Urinary bladder (tissue), 4 donors: Measurements from ENCODE around the gene MARCHF2. TPM values are rescaled to one million over a fixed set of nuclear protein-coding genes. Genes with fewer than 3 reads are reported as not detected.

Experiments
- DNase-seq: peaks from one replicate; pipeline ENCODE4 v3.0.0-alpha.2; 2015; ENCODE audit errors: extremely low spot score
- H3K27ac ChIP-seq: one replicate; pipeline ENCODE4 v1.5.1; 2013; ENCODE audit warnings: low read depth, mild to moderate bottlenecking, moderate library complexity
- H3K36me3 ChIP-seq: one replicate; pipeline ENCODE4 v1.6.1; 2013; ENCODE audit warnings: mild to moderate bottlenecking, moderate library complexity; ENCODE audit not compliant: insufficient read depth
- H3K4me1 ChIP-seq: one replicate; pipeline ENCODE4 v1.6.1; 2013; ENCODE audit warnings: mild to moderate bottlenecking, moderate library complexity; ENCODE audit not compliant: insufficient read depth
- H3K4me3 ChIP-seq: one replicate; pipeline ENCODE4 v1.5.1; 2013; ENCODE audit warnings: low read depth, low read length
- WGBS: extraction: QIAGEN DNeasy Blood & Tissue Kit; methylation state at CpG from one replicate; pipeline ENCODE4 v1.1.7; 2013; 5-methylcytosine and 5-hydroxymethylcytosine counted together
- polyA plus RNA-seq: library from polyadenylated mRNA; stranded (reverse); fragments of 200-250 nt; gene quantifications from one replicate; pipeline ENCODE4 v1.2.3, GENCODE V29; 2013
- total RNA-seq: library from RNA; depleted of rRNA; stranded (reverse); fragments of >200 nt; gene quantifications from one replicate; pipeline ENCODE4 v1.2.3, GENCODE V29; 2014
- donor health status: healthy with polysubstance abuse.
- donor health status: healthy.

The MARCHF2 gene
- total and polyA plus RNA-seq, 2 donors, result 38.8 to 98.2 TPM

DNA sequence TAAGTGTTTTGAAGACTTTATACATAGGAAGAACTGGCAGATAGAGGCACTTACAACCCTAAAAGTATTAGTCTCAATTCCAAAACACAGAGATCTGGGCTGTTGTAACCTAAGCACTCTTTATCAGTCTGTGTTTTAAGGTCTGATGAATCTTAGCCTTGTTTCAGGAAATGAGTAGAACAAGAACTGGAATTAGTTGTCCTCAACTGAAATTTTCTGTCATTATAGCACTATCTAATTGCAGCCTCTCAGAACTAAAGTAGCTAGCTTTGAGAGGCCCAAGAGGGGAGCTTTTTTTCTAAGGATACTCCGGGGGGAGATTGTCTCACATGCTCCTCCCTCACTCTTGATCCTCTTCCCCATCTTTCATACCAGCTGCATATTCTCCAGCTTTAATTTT lies 44.7 kb downstream of the MARCHF2 start:
- Histone ChIP-seq H3K4me3 (no peak overlapping the region), H3K36me3 (no peaks in the 10 kb centered on the region), H3K27ac (no peak overlapping the region), H3K4me1 (peaks cover 5% of the 10 kb centered on the region)
- DNase-seq, result no peak
- 31% methylated on average over 1 of the region's 1 CpG for WGBS

DNA sequence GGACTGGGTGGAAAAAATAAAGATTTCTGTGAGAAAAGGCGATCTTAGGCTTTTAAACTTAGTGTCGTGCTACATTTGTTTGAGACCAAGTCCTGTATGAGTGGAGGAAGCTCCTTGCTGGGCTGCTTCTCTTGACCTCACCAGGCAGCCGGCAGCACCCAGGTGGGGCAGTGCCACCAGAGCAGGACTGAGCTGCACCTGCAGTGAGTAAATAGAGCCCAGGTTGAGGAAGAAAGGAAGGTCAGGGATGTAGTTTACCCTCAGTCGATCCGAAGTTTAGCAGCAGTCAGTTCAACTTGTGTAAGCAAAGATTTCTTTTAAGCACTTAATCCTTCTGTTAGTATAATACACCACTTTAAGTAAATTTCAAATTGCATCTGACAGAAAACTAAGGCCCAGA lies 45.3 kb downstream of the MARCHF2 start:
- WGBS, result 38% methylated on average over 5 of the region's 5 CpGs
- H3K4me1 ChIP-seq, result peaks cover 2% of the 10 kb centered on the region

DNA sequence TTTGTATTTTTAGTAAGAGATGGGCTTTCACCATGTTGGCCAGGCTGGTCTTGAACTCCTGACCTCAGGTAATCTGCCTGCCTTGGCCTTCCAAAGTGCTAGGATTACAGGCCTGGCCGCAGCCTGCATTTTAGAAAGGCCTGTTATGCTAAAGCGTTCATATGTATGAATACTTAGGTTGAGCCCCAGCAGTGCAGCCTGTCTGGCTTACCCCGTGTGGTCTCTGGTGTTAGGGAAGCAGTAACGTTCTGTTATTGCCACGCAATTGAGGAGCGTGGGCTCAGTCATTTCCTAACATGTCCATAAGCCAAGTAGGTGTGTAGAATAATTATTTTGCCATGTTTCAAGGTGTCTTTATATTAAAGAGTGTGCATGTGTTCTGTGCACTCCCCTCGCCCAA lies 46.0 kb downstream of the MARCHF2 start:
- no peak for DNase-seq
- no peak overlapping the region for H3K27ac ChIP-seq
- no peaks in the 10 kb centered on the region for H3K36me3 ChIP-seq
- WGBS, result 62% methylated on average over 7 of the region's 7 CpGs
- H3K4me1 ChIP-seq, result peaks cover 2% of the 10 kb centered on the region
- H3K4me3 ChIP-seq, result no peak overlapping the region

More for the DNA sequence above, 45.3 kb downstream of the MARCHF2 start:
- Histone ChIP-seq H3K36me3 (no peaks in the 10 kb centered on the region), H3K4me3 (no peak overlapping the region), H3K27ac (no peak overlapping the region)
- DNase-seq, result no peak

DNA sequence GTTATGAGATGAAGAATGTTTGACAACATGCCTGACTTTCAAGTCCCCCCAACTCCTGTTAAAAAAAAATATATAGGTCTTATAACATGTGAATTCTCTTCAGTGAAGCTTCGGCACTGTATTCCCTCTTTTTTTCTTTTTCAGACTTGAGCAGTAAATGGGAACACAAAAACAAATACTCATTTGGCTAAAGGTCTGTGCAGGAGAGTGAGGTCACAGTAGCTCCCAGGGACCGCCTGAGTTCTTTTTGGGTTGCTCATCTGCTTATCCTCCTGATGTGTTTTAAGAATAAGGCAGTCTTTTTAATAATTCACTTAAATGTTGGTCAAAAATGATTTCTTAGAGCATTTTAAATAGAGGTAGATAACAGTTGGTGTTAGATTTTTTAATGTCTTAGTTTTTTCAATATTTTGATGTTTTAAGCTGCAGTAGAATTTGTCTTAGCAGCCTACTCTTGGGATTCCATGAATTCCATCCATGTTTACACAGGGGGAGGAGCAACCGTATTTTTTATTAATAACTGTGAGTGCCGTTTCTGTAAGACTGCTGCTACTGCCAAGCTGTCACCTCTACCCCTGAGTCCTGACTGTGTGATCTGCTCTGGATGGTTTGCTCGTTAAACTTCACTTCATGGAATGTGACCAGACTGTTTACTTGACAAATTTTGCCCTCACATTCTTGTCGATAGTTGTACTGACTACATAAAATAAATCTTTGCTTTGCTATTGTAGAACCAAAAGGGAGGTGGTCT lies 46.6 kb downstream of the MARCHF2 start:
- Histone ChIP-seq H3K27ac (no peak overlapping the region), H3K4me3 (no peak overlapping the region), H3K4me1 (peaks cover 2% of the 10 kb centered on the region), H3K36me3 (no peaks in the 10 kb centered on the region)
- WGBS, result 18% methylated on average over 6 of the region's 6 CpGs
- DNase-seq, result no peak

DNA sequence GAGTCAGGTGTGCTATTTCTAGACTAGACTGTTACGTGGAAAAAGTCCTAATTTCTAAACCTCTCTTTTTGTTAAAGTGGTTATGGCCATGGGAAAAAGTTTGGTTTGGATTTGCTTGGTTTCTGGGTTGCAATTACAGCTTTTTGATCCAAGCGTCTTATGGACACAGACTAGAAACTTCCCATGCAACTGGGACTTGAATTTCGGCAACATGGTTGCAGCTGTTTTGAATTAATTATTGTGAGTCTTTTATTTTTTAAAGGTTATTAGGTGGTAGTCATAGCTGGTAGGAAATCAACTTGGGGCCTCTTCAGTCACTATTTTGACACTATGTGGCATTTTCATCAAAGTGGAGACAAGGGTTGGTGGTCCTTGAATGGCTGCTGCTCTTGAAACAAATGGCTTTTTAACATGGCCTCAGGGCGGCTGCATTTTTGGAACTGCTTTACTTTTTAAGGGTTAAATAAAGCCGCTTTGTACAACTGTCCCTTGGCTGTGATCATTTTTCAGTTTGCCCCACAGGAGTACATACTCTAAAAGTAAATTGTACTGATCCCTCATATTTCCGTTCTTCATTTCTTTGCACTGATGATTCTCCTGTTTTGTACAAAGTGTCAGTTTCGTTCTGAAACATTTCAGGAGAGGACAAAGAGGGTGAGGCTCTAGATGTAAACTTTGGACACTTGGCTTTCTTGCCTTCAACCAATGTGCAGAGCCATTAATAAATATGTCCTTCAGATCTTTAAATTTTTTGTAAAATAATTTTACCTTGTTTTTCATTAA lies 47.6 kb downstream of the MARCHF2 start:
- DNase-seq, result no peak
- H3K4me3 ChIP-seq, result no peak overlapping the region
- no peaks in the 10 kb centered on the region for H3K36me3 ChIP-seq
- no peak overlapping the region for H3K27ac ChIP-seq
- 71% methylated on average over 7 of the region's 7 CpGs for WGBS
- peaks cover 2% of the 10 kb centered on the region for H3K4me1 ChIP-seq

DNA sequence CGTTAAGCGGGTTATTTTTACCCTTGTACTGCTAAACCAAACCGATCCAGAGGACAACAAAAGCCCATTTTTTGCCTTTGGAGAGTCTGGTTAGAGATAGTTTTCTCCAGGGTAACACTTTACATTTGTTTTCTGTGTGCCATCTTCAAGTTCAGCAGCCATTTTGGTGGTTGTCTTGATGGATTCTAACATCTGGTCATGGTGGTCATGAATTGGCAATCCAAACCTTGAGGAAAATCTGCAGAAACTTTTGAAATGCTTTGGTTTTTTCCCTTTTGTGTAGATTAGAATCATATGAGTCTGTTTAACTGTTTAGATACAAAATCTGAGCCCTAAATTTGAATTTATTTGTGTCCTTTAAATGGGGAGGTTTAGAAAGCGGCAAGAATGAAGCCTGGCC lies 48.3 kb downstream of the MARCHF2 start:
- Histone ChIP-seq H3K27ac (no peak overlapping the region), H3K4me3 (no peak overlapping the region), H3K4me1 (peaks cover 2% of the 10 kb centered on the region), H3K36me3 (no peaks in the 10 kb centered on the region)
- DNase-seq, result no peak
- WGBS, result 89% methylated on average over 4 of the region's 4 CpGs

DNA sequence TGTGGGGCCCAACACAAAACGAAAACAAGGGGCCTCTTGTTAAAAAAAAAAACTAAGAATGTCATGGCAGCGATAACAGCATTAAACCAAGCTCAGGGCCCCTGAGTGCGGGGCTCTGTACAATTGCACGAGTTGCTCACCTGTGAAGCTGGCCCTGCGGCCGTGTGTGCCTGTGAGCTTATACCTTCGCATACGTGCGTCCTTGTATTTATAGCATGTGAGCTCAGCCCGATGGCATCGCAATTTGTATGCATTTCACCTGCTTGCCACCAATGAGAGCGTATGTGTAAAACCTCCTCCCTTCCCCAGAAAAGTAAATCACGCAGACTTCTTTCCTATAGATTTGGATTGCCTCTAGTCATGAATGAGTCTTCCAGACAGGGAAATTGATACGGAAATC lies 48.8 kb downstream of the MARCHF2 start:
- DNase-seq, result no peak
- Histone ChIP-seq H3K27ac (no peak overlapping the region), H3K36me3 (no peaks in the 10 kb centered on the region), H3K4me3 (no peak overlapping the region), H3K4me1 (peaks cover 2% of the 10 kb centered on the region)
- WGBS, result 89% methylated on average over 14 of the region's 14 CpGs

DNA sequence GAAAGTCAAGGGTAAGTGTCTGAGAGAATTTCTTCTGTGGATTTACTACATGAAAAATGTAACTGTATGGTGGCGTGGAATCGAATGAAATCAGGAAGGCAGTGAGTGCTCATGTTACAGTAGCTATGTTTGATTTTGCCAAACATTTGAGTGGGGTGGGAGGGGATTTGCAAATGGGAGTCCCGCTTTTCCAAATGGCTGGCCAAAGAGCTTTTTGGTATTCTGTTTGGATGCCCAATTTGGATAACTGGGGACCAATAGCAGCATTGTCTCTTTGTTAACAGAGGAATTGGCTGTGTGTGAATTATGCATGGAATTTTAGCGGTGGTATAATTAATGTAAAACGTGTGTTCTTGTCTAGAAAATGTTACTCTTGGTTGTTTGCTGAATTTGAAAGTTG lies 49.5 kb downstream of the MARCHF2 start:
- WGBS, result 78% methylated on average over 5 of the region's 5 CpGs
- Histone ChIP-seq H3K4me1 (peaks cover 2% of the 10 kb centered on the region), H3K4me3 (no peak overlapping the region), H3K27ac (no peak overlapping the region), H3K36me3 (no peaks in the 10 kb centered on the region)
- DNase-seq, result no peak

DNA sequence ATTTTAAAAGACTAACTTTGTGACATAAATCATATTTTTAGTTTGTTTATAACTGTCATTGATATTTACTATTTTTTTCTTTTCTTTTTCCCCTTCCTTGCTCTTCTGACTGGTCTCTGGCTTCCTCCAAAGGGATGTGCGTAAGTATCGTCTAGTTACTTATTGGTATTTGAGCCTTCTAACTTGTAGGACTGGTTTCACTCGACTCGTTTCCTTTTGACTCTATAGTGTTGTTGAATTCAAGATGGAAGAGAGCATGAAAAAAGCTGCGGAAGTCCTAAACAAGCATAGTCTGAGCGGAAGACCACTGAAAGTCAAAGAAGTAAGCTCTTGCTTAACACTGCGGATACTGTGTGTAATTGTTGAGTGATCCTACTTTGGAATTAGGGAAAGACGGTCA lies 50.3 kb downstream of the MARCHF2 start:
- peak; percentile 59 for DNase-seq
- Histone ChIP-seq H3K36me3 (no peaks in the 10 kb centered on the region), H3K27ac (no peak overlapping the region), H3K4me1 (peaks cover 2% of the 10 kb centered on the region), H3K4me3 (no peak overlapping the region)
- 88% methylated on average over 8 of the region's 8 CpGs for WGBS

DNA sequence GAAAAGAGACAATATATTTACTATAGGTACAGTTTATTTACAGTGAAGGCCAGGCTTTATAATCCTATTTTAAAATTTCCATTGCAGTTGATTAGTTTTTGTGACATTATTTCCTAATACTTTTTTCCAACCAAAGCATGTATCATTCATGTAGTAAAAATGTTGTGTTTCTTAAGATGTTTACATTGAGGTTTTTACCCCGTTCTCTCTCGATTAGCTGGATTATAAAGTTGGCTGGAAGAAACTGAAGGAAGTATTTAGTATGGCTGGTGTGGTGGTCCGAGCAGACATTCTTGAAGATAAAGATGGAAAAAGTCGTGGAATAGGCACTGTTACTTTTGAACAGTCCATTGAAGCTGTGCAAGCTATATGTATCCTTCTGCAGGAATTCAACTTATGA lies 52.9 kb downstream of the MARCHF2 start:
- no peak overlapping the region for H3K27ac ChIP-seq
- H3K4me3 ChIP-seq, result no peak overlapping the region
- peaks cover 2% of the 10 kb centered on the region for H3K4me1 ChIP-seq
- H3K36me3 ChIP-seq, result peaks cover 5% of the 10 kb centered on the region
- DNase-seq, result no peak
- WGBS, result 60% methylated on average over 4 of the region's 4 CpGs

DNA sequence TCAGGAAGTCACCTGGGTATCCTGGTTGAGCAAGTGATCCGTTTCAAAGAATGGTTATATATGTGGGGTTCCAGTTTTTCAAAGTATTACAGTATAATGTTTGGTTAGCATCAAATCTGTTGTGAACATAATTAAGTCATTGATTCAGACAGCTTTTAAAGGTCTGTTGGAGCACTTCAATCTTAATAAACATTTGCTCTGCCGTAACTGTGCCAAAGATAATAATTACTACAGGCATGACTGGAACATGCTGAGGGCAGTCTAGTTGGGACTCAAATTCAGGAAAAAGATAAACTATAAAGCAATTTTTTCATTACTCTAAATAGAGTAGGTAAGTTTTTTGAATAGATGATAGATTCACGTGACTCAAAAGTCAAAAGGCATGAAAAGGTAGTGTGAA lies 55.0 kb downstream of the MARCHF2 start:
- 88% methylated on average over 3 of the region's 3 CpGs for WGBS
- no peaks in the 10 kb centered on the region for H3K4me1 ChIP-seq
- H3K27ac ChIP-seq, result no peak overlapping the region
- H3K4me3 ChIP-seq, result no peak overlapping the region
- peaks cover 6% of the 10 kb centered on the region for H3K36me3 ChIP-seq
- no peak for DNase-seq

DNA sequence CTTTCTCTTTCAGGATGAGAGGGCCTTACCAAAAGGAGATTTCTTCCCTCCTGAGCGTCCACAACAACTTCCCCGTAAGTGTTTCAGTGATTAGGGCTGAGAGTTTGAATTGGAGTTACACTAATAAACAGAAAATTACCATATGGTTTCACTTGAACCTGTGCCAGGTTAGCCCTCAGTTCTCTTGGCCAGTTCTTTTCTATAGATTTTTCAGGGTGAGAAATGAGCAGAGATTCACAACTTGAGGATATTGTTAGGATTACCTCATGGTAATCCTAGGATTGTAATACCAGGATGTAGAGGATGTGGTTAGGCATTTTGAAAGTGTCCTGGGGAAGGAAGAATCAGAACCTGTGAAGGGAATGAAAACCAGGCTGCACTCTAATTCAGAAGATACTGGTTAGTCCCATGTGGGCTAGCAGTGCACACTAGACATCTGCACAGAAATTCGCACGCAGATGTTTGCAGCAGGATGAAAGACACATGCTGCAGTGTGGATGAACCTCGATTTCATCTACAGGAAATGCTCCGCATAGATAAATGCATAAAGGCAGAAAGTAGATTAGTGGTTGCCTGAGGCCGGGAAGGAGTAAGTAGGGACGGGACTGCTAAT lies 55.8 kb downstream of the MARCHF2 start:
- H3K36me3 ChIP-seq, result peaks cover 6% of the 10 kb centered on the region
- WGBS, result 69% methylated on average over 8 of the region's 8 CpGs
- no peak for DNase-seq
- H3K4me1 ChIP-seq, result no peaks in the 10 kb centered on the region
- H3K27ac ChIP-seq, result no peak overlapping the region
- H3K4me3 ChIP-seq, result no peak overlapping the region

DNA sequence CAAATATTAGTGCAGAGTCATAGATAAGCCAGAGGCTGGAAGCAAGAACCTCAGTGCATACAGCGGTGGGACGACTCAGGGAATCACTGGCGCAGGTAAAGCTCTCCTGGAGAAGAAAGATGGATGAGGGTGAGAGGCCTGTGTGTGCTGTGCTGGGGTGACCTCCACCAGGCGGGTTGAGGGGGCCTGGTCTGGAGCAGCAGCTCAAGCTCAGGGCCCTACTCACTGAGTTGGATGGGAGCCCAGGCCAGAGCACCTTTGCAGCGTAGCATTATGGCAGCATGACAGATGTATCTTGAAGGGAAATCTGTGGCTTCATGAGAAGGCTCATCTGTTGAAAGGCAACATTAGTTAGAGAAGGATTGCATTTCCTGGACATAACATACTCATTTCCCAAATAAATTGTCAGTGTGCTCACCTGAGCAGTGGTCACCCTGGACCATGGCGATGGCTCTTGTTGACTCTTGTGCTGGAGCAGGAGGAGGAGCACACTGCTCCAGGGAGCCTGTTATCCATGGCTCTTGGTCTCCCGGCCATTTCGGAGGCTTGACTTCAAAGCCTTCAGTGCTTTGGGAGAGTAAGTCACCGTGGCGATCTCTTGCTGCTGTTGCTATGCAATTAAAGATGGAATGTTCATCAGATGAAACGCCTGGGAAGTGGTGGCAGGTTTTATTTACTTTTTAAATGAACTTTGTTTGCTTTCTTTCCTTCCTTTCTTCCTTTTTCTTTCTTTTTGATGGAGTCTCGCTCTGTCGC lies 56.7 kb downstream of the MARCHF2 start:
- Histone ChIP-seq H3K4me3 (no peak overlapping the region), H3K27ac (no peak overlapping the region), H3K4me1 (no peaks in the 10 kb centered on the region), H3K36me3 (peaks cover 7% of the 10 kb centered on the region)
- DNase-seq, result no peak
- WGBS, result 88% methylated on average over 13 of the region's 13 CpGs
